HepG2 (cell line): ENCODE data around the gene LYRM7. TPM values are rescaled to one million over a fixed set of nuclear protein-coding genes. Genes with fewer than 3 reads are reported as not detected.
A peak's percentile ranks its signal among the peaks of the same experiment; 100 is the strongest.

Source experiments
- GZF1 ChIP-seq: sonication (generic); formaldehyde crosslinking; IDR thresholded peaks from 2 replicates; pipeline ENCODE4 v1.5.1; 2020; ENCODE audit warnings: mild to moderate bottlenecking, missing genetic modification reagents
- ISX ChIP-seq: sonication (generic); formaldehyde crosslinking; conservative IDR thresholded peaks from 2 replicates; pipeline ENCODE4 v1.5.0; 2020; ENCODE audit warnings: missing genetic modification reagents
- KDM3A ChIP-seq: IDR thresholded peaks from 2 replicates; pipeline ENCODE4 v1.6.1; 2018; ENCODE audit warnings: low read depth, missing compliant biosample characterization
- PLRG1 ChIP-seq: fragments of 450-650 bp; conservative IDR thresholded peaks from 2 replicates; pipeline ENCODE4 v1.6.1; 2016
- RFX3 ChIP-seq: IDR thresholded peaks from 2 replicates; pipeline ENCODE4 v1.6.1; 2016; ENCODE audit warnings: missing biosample characterization, missing genetic modification reagents
- SAP130 ChIP-seq: IDR thresholded peaks from 2 replicates; pipeline ENCODE4 v1.6.1; 2016; ENCODE audit warnings: low read depth
- TSC22D2 ChIP-seq: sonication (generic); formaldehyde crosslinking; IDR thresholded peaks from 2 replicates; pipeline ENCODE4 v1.5.1; 2020; ENCODE audit warnings: missing genetic modification reagents, mild to moderate bottlenecking, borderline replicate concordance
- U2AF1 ChIP-seq: fragments of 200-400 bp; formaldehyde crosslinking; optimal IDR thresholded peaks from 2 replicates; pipeline ENCODE3; 2017; ENCODE audit warnings: mild to moderate bottlenecking, low read depth, low read length
- ZNF337 ChIP-seq: sonication (generic); formaldehyde crosslinking; IDR thresholded peaks from 2 replicates; pipeline ENCODE4 v1.5.1; 2020; ENCODE audit warnings: missing genetic modification reagents, low read depth, mild to moderate bottlenecking, borderline replicate concordance
- ZNF44 ChIP-seq: sonication (generic); formaldehyde crosslinking; IDR thresholded peaks from 2 replicates; pipeline ENCODE4 v1.5.1; 2020; ENCODE audit warnings: mild to moderate bottlenecking, missing genetic modification reagents
- ZNF589 ChIP-seq: sonication (generic); formaldehyde crosslinking; conservative IDR thresholded peaks from 2 replicates; pipeline ENCODE4 v1.8.0; 2022; ENCODE audit warnings: mild to moderate bottlenecking, moderate library complexity, missing genetic modification reagents
- ZNF670 ChIP-seq: sonication (generic); formaldehyde crosslinking; IDR thresholded peaks from 2 replicates; pipeline ENCODE4 v1.8.0; 2022; ENCODE audit warnings: mild to moderate bottlenecking, missing genetic modification reagents, borderline replicate concordance
- polyA plus RNA-seq, 8 experiments: library from polyadenylated mRNA; depleted of rRNA in 3 of 8; stranded (reverse) in 7 of 8; unstranded in 1 of 8; fragments of >200 nt; fragmentation: Illumina TruSeq in 4 of 8; extraction: Trizol in 4 of 8; gene quantifications; 2 replicates each; pipeline versions ENCODE4 v1.2.1 to v1.2.3, GENCODE V29; 2011 to 2016; ENCODE audit warnings: low read depth in 4 of 8, missing spikeins in 1 of 8, mixed read lengths in 1 of 8; ENCODE audit not compliant: insufficient read depth in 1 of 8
- total RNA-seq, 5 experiments: library from RNA; depleted of rRNA; stranded (reverse); fragments of >200 nt; fragmentation: Illumina TruSeq; extraction: Trizol; gene quantifications; 2 replicates each; pipeline ENCODE4 v1.2.3, GENCODE V29; 2016; ENCODE audit warnings: low read depth in 1 of 5
- TF ChIP-seq, protein P1 (sequence below): sonication (generic); formaldehyde crosslinking; IDR thresholded peaks from 2 replicates; pipeline ENCODE4 v1.4.0; 2020; ENCODE audit warnings: missing genetic modification reagents
- TF ChIP-seq, protein P2 (sequence below): fragments of 450-650 bp; IDR thresholded peaks from 2 replicates; pipeline ENCODE4 v1.6.1; 2016
- TF ChIP-seq, protein P3 (sequence below): sonication (generic); formaldehyde crosslinking; IDR thresholded peaks from 2 replicates; pipeline ENCODE4 v1.5.0; 2020; ENCODE audit warnings: missing genetic modification reagents
- TF ChIP-seq, protein P4 (sequence below): sonication (generic); formaldehyde crosslinking; IDR thresholded peaks from 2 replicates; pipeline ENCODE4 v1.4.0; 2020; ENCODE audit warnings: missing genetic modification reagents
- TF ChIP-seq, protein P5 (sequence below): sonication (generic); formaldehyde crosslinking; IDR thresholded peaks from 2 replicates; pipeline ENCODE4 v1.5.0; 2020; ENCODE audit warnings: mild to moderate bottlenecking, missing genetic modification reagents
- TF ChIP-seq, protein P6 (sequence below): sonication (generic); formaldehyde crosslinking; IDR thresholded peaks from 2 replicates; pipeline ENCODE4 v1.4.0; 2020; ENCODE audit warnings: mild to moderate bottlenecking, missing genetic modification reagents

The LYRM7 gene
- total and polyA plus RNA-seq, 2 of the 13 experiments (the other 11 are each of a cell fraction or from before 2014, with no cell fraction given): 3.0 to 5.5 TPM

DNA sequence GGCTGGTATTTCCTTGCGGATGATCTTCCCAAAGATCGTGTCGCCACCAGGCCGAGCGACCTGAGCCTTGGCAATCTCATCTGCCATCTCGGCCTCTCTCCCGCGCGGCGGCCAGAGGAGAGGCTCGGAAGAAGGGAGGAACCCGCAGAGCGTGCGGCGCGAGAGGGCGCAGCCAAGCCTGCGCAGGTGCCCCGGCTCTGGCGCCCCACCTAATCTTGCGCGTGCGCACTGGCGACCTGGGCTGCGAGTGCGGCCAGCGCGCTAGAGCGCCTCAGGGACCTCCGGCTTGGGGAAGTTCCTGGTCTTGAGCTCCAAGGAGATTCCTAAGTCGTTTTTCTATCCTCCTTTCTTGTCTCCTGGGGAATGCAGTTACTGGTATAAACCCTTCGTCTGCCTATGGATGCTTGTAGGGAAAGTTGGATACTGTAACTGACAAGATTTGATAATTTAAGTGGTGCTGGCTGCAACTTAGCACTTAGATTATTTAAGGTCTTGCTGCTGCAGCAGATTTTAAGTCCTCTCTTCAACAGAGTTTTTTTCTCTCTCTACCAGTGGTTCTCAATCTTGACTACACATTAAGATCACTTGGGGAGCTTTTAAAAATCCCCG is 5.5 kb upstream of the LYRM7 start, which contains the start of gene HINT1 (continued):
- TF ChIP-seq, protein P1, sequence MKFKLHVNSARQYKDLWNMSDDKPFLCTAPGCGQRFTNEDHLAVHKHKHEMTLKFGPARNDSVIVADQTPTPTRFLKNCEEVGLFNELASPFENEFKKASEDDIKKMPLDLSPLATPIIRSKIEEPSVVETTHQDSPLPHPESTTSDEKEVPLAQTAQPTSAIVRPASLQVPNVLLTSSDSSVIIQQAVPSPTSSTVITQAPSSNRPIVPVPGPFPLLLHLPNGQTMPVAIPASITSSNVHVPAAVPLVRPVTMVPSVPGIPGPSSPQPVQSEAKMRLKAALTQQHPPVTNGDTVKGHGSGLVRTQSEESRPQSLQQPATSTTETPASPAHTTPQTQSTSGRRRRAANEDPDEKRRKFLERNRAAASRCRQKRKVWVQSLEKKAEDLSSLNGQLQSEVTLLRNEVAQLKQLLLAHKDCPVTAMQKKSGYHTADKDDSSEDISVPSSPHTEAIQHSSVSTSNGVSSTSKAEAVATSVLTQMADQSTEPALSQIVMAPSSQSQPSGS (CRISPR knock-in tag): peak; percentile 15; the same call in 1 of the 2 replicates
- TF ChIP-seq, protein P2, sequence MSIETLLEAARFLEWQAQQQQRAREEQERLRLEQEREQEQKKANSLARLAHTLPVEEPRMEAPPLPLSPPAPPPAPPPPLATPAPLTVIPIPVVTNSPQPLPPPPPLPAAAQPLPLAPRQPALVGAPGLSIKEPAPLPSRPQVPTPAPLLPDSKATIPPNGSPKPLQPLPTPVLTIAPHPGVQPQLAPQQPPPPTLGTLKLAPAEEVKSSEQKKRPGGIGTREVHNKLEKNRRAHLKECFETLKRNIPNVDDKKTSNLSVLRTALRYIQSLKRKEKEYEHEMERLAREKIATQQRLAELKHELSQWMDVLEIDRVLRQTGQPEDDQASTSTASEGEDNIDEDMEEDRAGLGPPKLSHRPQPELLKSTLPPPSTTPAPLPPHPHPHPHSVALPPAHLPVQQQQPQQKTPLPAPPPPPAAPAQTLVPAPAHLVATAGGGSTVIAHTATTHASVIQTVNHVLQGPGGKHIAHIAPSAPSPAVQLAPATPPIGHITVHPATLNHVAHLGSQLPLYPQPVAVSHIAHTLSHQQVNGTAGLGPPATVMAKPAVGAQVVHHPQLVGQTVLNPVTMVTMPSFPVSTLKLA: no peak
- TF ChIP-seq, protein P3, sequence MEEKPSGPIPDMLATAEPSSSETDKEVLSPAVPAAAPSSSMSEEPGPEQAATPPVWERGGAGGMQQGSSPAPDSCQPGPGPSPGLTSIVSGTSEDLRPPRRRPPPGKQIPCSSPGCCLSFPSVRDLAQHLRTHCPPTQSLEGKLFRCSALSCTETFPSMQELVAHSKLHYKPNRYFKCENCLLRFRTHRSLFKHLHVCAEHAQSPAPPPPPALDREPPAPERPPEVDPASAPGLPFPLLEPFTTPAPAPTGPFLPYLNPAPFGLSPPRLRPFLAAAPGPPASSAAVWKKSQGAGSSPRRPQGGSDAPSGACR: no peak
- TF ChIP-seq GZF1 (CRISPR knock-in tag) (no peak), PLRG1 (no peak), KDM3A (CRISPR knock-in tag) (peak; percentile 85), ZNF589 (CRISPR knock-in tag) (no peak), RFX3 (CRISPR knock-in tag) (no peak), SAP130 (no peak), TSC22D2 (no peak), ZNF44 (CRISPR knock-in tag) (no peak), ZNF337 (CRISPR knock-in tag) (no peak), ZNF670 (CRISPR knock-in tag) (no peak), U2AF1 (no peak), ISX (CRISPR knock-in tag) (no peak)
- TF ChIP-seq, protein P4, sequence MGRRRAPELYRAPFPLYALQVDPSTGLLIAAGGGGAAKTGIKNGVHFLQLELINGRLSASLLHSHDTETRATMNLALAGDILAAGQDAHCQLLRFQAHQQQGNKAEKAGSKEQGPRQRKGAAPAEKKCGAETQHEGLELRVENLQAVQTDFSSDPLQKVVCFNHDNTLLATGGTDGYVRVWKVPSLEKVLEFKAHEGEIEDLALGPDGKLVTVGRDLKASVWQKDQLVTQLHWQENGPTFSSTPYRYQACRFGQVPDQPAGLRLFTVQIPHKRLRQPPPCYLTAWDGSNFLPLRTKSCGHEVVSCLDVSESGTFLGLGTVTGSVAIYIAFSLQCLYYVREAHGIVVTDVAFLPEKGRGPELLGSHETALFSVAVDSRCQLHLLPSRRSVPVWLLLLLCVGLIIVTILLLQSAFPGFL (CRISPR knock-in tag): no peak
- TF ChIP-seq, protein P5, sequence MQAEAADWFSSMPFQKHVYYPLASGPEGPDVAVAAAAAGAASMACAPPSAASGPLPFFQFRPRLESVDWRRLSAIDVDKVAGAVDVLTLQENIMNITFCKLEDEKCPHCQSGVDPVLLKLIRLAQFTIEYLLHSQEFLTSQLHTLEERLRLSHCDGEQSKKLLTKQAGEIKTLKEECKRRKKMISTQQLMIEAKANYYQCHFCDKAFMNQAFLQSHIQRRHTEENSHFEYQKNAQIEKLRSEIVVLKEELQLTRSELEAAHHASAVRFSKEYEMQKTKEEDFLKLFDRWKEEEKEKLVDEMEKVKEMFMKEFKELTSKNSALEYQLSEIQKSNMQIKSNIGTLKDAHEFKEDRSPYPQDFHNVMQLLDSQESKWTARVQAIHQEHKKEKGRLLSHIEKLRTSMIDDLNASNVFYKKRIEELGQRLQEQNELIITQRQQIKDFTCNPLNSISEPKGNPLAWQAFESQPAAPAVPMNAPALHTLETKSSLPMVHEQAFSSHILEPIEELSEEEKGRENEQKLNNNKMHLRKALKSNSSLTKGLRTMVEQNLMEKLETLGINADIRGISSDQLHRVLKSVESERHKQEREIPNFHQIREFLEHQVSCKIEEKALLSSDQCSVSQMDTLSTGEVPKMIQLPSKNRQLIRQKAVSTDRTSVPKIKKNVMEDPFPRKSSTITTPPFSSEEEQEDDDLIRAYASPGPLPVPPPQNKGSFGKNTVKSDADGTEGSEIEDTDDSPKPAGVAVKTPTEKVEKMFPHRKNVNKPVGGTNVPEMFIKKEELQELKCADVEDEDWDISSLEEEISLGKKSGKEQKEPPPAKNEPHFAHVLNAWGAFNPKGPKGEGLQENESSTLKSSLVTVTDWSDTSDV (CRISPR knock-in tag): peak; percentile 81; the same call in 1 of the 2 replicates
- TF ChIP-seq, protein P6, sequence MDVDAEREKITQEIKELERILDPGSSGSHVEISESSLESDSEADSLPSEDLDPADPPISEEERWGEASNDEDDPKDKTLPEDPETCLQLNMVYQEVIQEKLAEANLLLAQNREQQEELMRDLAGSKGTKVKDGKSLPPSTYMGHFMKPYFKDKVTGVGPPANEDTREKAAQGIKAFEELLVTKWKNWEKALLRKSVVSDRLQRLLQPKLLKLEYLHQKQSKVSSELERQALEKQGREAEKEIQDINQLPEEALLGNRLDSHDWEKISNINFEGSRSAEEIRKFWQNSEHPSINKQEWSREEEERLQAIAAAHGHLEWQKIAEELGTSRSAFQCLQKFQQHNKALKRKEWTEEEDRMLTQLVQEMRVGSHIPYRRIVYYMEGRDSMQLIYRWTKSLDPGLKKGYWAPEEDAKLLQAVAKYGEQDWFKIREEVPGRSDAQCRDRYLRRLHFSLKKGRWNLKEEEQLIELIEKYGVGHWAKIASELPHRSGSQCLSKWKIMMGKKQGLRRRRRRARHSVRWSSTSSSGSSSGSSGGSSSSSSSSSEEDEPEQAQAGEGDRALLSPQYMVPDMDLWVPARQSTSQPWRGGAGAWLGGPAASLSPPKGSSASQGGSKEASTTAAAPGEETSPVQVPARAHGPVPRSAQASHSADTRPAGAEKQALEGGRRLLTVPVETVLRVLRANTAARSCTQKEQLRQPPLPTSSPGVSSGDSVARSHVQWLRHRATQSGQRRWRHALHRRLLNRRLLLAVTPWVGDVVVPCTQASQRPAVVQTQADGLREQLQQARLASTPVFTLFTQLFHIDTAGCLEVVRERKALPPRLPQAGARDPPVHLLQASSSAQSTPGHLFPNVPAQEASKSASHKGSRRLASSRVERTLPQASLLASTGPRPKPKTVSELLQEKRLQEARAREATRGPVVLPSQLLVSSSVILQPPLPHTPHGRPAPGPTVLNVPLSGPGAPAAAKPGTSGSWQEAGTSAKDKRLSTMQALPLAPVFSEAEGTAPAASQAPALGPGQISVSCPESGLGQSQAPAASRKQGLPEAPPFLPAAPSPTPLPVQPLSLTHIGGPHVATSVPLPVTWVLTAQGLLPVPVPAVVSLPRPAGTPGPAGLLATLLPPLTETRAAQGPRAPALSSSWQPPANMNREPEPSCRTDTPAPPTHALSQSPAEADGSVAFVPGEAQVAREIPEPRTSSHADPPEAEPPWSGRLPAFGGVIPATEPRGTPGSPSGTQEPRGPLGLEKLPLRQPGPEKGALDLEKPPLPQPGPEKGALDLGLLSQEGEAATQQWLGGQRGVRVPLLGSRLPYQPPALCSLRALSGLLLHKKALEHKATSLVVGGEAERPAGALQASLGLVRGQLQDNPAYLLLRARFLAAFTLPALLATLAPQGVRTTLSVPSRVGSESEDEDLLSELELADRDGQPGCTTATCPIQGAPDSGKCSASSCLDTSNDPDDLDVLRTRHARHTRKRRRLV: no peak
